GM12872 (cell line): ENCODE data around the gene LGALS8.

Source experiments
- CTCF ChIP-seq: IDR thresholded peaks from 3 replicates; pipeline ENCODE4 v1.5.1; 2011; ENCODE audit warnings: low read depth, mild to moderate bottlenecking, low read length, moderate library complexity; ENCODE audit not compliant: insufficient read depth

Gene LGALS8

GRCh38 chr1:236524142-236524894, 536 bp downstream of the LGALS8 start:
- TF ChIP-seq CTCF, result no peak

- TF ChIP-seq CTCF, result no peak
These were observed 1.1 kb downstream of the LGALS8 start for GRCh38 chr1:236524895-236525184.

GRCh38 chr1:236526079-236526478, 2.3 kb downstream of the LGALS8 start:
- no peak for TF ChIP-seq CTCF

GRCh38 chr1:236530286-236530685, 6.5 kb downstream of the LGALS8 start:
- no peak for TF ChIP-seq CTCF

- TF ChIP-seq CTCF, result no peak
These were observed 7.2 kb downstream of the LGALS8 start for GRCh38 chr1:236530959-236531358.

- no peak for TF ChIP-seq CTCF
These were observed 9.1 kb downstream of the LGALS8 start for GRCh38 chr1:236532850-236533249.

- no peak for TF ChIP-seq CTCF
These were observed 10.4 kb downstream of the LGALS8 start for GRCh38 chr1:236534151-236534651.
